GM11168 (cell line): ENCODE data around the gene PHF8.

Source experiments
- in situ Hi-C: fragments of 300-500 bp; cut with MboI; formaldehyde crosslinking; loops from one replicate; pipeline ENCODE4 v1.12.0; 2022; ENCODE audit warnings: low sequenced_read_pairs; ENCODE audit not compliant: unreplicated experiment

Gene PHF8

GRCh38 chrX:54044126-54044876 lies at the start of gene PHF8:
TSS of gene PHF8 (minus strand) at chrX:54044473. CDS start at chrX:54042728, 1,745 bp downstream.
- in situ Hi-C loops = no loop called here

- in situ Hi-C loops = no loop called here
Observed at GRCh38 chrX:54093571-54093970, 49.3 kb upstream of the PHF8 start.

- in situ Hi-C loops = no loop called here
Observed at GRCh38 chrX:54093159-54093558, 48.9 kb upstream of the PHF8 start.

GRCh38 chrX:54090880-54091279 lies 46.6 kb upstream of the PHF8 start:
- in situ Hi-C loops = no loop called here

GRCh38 chrX:54089191-54089590 lies 44.9 kb upstream of the PHF8 start:
- in situ Hi-C loops = no loop called here

- in situ Hi-C loops = no loop called here
Observed at GRCh38 chrX:54087661-54088060, 43.4 kb upstream of the PHF8 start.

DNA sequence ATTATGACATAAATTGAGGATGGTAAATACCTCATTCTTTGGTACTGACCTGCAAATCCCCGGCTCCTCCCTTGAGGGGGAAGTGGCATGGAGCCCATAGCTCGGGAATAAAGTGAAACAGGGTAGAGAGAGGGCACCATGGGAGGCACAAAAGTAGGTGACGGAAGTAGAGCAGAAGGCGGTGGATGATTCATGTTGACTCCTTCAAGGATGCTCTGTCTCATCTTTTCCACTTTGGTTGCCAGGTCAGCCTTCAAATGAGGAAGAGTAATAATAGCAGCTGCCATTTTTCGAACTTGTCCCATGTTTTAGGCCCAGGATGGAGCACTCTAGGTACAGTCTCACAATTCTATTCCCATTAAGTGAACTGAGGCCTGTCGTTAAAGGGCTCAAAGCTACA lies 41.4 kb upstream of the PHF8 start:
- in situ Hi-C loops = no loop called here

DNA sequence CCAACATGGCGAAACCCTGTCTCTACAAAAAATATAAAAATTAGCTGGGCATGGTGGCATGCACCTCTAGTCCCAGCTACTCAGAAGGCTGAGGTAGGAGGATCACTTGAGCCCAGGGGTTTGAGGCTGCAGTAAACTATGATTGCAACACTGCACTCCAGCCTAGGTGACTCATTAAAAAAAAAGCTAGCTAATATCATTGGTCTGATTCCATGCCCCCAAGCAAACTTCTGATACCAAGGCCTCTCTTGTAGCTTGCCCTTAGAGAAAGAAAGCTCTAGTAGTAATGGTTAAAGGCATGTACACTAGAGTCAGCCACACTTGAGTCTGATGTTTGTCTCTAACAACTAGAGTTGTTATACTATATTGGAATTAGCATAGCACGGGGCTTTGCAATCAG lies 32.6 kb upstream of the PHF8 start:
- in situ Hi-C loops = no loop called here

- in situ Hi-C loops = no loop called here
Observed at GRCh38 chrX:54074826-54075225, 30.6 kb upstream of the PHF8 start.

- in situ Hi-C loops = no loop called here
Observed at GRCh38 chrX:54067766-54068165, 23.5 kb upstream of the PHF8 start.

DNA sequence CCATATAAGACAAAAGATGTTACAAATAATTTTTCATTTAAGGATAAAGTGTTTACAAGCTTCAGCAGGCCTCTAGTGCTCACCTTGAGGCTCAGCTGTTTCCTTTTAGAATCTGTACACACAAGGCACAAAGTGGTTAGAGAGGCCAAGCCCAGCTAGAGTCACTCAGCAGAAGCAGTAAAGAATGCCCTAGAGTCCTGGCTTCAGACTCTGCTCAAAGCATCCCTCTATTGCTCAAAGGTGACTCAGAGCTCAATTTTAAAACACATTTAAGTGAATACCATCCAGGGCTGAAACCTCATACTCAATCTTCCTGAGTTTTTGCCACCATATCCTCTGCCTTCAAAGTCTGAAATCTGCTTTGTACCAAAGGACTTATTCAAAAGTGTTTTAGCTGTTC lies 22.6 kb upstream of the PHF8 start:
- in situ Hi-C loops = no loop called here

DNA sequence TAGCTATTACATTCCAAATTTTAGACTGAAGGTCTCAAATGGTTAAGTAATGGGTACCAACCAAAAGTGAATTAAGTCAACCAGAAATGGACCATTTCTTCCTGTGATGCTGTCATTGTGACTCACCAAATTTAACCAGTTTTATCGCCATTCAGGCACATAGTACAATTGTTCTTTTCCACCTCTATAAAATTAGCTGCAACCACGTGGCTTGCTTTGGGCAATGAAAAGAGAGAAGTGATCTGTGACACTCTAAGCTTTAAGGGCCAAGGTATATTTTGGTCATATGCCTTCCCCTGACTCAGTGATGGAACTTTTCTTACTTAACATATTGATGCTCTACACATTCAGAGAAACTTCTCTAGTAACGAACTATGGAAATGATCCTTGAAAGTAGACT lies 20.3 kb upstream of the PHF8 start:
- in situ Hi-C loops = no loop called here

GRCh38 chrX:54063361-54063760 lies 19.1 kb upstream of the PHF8 start:
- in situ Hi-C loops = no loop called here

DNA sequence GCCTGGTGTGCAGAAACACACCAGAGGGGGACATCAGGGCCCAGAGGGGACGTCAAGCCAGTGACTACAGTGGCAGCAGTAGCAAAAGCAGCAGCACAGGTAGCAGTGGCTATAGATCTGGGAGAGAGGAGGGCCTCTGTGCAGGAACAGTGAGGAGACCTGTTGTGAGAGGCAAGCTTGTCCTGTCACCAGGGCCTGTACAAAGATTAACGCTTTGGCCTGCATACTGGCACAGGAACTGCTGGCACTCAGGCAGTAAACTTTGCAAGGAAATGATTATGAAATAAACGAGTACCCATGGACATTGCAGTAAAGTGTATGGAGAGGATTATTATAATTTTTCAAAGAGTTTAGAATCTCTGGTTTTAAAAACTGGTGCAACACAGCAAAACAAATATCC lies 5.5 kb upstream of the PHF8 start:
- in situ Hi-C loops = no loop called here

GRCh38 chrX:54048412-54048811 lies 4.1 kb upstream of the PHF8 start:
- in situ Hi-C loops = no loop called here

GRCh38 chrX:54045563-54046228 lies 1.4 kb upstream of the PHF8 start:
- in situ Hi-C loops = no loop called here

DNA sequence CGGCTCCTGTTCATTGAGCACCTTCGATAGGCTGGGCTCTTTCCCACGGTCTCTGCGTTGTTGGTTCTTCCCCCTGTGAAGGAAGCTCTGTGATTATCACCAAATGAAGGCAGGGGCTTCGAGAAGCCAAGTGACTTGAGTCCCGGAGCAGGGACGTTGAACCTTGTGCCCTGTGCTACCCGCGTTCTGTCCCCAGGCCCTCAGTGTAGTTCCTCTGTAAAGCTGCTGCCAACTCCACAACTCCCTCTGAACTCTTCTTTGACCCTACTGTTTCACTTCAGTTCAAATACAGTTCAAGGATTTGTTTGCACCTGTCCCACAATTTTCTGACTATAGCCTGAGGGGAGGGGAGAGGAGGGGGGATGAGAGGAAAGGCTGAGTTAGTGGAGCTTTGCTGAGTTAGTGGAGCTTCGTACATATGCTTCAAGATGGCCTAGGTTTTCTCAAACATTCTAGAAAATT lies 635 bp upstream of the PHF8 start:
- in situ Hi-C loops = no loop called here

DNA sequence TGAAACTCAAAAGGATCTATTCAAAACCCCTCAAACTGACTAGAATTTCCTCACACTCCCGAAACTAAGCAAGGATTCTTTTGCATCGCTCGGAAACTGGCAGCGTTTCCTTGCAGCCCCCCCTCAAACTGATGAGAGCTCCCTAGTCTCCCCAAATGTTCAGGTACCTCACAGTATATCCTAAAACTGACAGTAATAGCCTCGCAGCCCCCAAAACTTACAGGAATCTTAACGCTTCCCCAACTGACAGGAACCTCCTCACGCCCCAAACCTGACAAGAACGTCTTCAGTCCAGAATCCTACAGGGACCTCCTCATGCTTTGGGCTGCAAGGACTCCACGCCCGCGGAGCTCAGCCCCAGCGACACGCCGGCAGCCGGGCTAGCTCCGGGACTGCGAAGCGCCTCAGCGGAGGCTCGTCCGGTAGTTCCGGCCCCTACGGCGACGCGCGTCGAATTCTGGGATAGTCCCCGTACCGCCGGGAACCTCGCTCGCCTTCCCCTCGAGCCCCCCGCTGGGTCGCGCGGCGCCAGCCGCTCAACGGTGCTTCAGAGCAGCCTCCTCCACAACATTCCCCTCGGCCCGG lies 640 bp downstream of the PHF8 start:
- in situ Hi-C loops = no loop called here

- in situ Hi-C loops = no loop called here
Observed at GRCh38 chrX:54043056-54043455, 1.2 kb downstream of the PHF8 start.

DNA sequence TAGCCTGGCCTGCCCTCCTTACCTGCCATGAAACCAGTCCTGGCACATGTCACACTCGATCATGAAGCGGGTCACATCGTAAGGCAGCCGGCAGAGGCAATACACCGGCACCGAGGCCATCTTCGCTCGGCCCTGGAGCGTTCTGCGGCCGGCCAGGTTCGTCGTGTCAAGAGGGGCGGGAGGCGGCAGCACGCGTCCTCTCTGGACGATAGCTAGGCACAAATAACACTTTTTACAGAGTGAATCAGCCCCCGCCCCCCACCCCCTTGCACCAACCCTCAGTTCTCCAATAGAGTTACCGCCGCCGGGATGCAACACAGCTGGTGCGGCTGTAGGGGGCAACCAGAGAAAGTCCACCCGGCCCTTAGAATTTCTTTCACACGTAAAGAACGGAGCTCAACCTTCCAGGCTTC lies 1.7 kb downstream of the PHF8 start:
- in situ Hi-C loops = no loop called here

GRCh38 chrX:54030329-54030728 lies 13.9 kb downstream of the PHF8 start:
- in situ Hi-C loops = no loop called here
